HL-60 (cell line): Measurements from ENCODE around the gene ERCC3.

ENCODE experiments used
- CTCF ChIP-seq: IDR thresholded peaks from one replicate; pipeline ENCODE4 v1.5.1; 2011; ENCODE audit warnings: low read length, control low read depth, inconsistent platforms; ENCODE audit not compliant: insufficient read depth
- POLR2AphosphoS5 ChIP-seq: IDR thresholded peaks from 2 replicates; pipeline ENCODE4 v1.6.1; 2012; ENCODE audit warnings: low read depth
- REST ChIP-seq: IDR thresholded peaks from 2 replicates; pipeline ENCODE4 v1.6.1; 2012; ENCODE audit warnings: low read depth; ENCODE audit not compliant: insufficient replicate concordance

GRCh38 chr2:127239395-127239794 is 54.5 kb downstream of the ERCC3 start:
- TF ChIP-seq CTCF (no peak), POLR2AphosphoS5 (no peak), REST (no peak)
